Astrocyte (in vitro differentiated cells and primary cell): ENCODE data around the gene TRMT44.

Experiments used
- EZH2 ChIP-seq: IDR thresholded peaks from 2 replicates; pipeline ENCODE4 v1.6.1; 2012; ENCODE audit warnings: mild to moderate bottlenecking, low read length, inconsistent platforms; ENCODE audit not compliant: insufficient read depth
- TF ChIP-seq, protein P1 (sequence below): IDR thresholded peaks from 2 replicates; pipeline ENCODE4 v1.5.1; 2011; ENCODE audit warnings: low read depth, mild to moderate bottlenecking, inconsistent platforms, low read length, moderate library complexity; ENCODE audit not compliant: insufficient read depth

DNA sequence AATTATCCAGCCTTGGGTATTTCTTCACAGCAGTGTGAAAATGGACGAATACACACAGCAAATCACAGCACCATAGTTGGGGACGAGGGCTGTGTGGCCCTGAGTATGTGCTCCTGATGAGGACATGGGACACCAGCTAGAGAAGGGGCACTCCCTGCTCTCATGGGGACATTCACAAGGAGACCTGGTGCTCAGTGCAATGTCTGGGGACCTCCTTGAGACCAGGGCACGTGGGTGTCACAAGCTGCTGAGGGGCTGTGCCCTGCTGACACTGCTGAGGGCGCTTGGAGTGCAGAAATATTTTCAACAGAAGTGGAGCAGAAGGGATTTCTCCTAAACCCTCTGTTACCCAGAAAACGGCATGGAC lies 65.4 kb downstream of the TRMT44 start:
- TF ChIP-seq, protein P1, sequence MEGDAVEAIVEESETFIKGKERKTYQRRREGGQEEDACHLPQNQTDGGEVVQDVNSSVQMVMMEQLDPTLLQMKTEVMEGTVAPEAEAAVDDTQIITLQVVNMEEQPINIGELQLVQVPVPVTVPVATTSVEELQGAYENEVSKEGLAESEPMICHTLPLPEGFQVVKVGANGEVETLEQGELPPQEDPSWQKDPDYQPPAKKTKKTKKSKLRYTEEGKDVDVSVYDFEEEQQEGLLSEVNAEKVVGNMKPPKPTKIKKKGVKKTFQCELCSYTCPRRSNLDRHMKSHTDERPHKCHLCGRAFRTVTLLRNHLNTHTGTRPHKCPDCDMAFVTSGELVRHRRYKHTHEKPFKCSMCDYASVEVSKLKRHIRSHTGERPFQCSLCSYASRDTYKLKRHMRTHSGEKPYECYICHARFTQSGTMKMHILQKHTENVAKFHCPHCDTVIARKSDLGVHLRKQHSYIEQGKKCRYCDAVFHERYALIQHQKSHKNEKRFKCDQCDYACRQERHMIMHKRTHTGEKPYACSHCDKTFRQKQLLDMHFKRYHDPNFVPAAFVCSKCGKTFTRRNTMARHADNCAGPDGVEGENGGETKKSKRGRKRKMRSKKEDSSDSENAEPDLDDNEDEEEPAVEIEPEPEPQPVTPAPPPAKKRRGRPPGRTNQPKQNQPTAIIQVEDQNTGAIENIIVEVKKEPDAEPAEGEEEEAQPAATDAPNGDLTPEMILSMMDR: no peak
- no peak for TF ChIP-seq EZH2
